HG02970 (cell line): Measurements from ENCODE around the gene CTSZ.
"Not testable (repeated sequence)": the region's sequence is repeated elsewhere in the genome, so short reads cannot be mapped to it uniquely, and the experiment has no call there.

ENCODE experiments used
- ATAC-seq: cut with Tn5 transposase; IDR thresholded peaks from one replicate; pipeline ENCODE4 v1.9.1; 2021; ENCODE audit warnings: mild to moderate bottlenecking, moderate library complexity, moderate number of reproducible peaks; ENCODE audit not compliant: unreplicated experiment, low FRiP score

Gene CTSZ

DNA sequence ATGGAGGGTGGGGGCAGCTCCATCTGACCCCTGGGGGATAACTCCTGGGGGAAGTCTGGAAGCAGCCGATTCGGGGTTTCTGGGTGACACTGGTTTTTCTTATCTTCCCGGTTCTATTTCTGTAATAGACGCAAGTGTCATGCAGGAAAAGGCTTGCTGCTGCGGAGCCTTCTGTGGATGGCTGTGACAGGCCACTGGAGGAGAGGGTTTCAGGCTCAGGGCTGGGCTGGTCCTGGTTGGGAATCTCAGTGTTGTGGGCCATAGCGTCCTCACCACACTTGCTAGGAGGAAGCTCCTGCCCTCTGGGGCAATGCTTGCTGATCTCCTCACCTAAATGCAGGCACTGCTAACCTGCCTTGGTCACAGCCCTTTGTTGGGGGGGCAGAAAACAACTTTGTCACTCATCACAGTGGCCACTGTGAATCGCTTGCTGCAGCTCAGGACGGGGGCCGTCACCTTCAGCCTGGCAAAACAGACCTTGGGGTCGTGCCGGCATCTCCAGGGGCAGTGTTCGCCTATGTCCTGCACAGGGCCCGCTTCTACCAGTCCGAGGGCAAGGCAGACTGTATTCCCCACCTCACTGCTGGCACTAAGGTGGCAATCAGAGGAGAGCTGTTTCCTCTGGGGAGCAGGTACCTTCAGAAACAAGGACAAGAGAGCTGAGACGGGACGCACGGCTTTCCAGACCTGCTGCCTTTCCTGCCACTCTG lies 7.8 kb upstream of the CTSZ start:
- no peak for ATAC-seq

DNA sequence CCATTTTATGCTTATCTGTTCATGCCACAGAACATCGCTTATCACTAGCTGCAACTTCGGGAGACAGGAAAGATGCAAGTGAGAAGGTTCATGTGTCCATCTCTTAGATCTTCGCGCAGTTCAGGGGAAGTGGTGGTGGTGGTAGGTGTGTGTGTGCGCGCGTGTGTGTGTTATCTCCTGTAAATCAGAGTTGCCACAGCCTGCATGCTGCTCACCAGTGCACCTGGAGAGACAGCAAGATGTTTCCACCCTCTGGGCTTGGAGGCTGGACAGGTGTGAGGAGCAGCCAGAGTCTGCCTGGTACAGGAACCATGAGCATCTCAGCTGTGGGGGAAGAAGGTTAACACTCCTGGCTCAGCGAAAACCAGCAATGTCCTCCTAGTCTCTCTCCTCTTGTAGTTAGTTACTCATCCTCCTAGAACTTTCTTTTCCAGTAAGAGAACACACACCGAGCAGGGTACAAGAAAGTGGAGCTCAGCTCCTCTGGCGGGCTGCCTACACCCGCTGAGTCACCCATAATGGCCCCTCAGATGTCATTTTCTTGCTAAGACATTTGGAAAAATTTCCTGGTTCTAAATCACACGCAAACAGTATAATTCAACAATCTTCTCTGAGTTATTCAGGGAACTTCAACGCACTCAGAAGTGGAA lies 7.0 kb upstream of the CTSZ start:
- no peak for ATAC-seq

DNA sequence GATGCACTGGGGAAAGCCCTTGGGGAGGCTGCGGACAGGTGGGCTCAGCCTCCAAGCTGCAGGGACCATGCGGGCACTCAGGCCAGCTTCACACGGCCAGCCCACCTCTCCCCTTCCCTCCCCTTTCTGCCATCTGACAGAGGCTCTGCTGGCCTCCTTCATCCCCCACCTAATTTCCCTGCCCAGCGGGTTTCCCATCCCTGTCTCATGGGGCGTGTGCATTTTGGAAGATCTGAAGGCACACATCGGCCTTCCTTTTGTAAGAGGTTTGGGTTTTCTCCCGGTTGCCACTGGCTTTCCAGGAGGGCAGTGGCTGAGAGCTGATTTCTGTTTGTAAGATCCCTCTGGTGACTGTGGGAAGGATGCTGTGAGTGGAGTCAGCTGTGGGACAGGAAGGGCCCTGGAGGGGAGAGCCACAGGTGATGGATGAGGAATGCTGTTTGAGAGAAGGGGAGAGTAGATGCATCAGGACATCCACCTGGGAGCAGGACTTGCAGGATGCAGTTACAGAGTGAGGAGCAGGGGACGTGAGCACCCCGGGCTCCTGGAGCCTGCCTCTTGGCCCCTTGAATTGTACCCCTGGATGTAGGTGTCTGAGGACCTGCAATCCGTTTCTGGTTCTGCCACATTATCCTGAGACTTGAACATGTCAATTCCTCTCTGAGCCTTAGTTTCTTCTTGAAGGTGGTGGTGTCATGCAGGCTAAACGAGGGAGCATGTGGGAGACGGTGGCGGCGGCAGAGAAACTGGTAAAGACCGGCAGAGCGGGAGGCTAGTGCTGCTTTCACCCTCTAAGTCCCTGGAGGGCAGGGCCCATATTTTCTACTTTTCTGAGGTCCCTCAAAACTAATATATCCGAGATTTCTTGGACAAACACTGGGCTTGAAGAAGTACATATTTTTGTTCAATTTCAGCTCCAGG lies 6.2 kb upstream of the CTSZ start:
- ATAC-seq: no peak

GRCh38 chr20:59011874-59012157 lies 4.8 kb upstream of the CTSZ start:
- ATAC-seq: not testable (repeated sequence)

DNA sequence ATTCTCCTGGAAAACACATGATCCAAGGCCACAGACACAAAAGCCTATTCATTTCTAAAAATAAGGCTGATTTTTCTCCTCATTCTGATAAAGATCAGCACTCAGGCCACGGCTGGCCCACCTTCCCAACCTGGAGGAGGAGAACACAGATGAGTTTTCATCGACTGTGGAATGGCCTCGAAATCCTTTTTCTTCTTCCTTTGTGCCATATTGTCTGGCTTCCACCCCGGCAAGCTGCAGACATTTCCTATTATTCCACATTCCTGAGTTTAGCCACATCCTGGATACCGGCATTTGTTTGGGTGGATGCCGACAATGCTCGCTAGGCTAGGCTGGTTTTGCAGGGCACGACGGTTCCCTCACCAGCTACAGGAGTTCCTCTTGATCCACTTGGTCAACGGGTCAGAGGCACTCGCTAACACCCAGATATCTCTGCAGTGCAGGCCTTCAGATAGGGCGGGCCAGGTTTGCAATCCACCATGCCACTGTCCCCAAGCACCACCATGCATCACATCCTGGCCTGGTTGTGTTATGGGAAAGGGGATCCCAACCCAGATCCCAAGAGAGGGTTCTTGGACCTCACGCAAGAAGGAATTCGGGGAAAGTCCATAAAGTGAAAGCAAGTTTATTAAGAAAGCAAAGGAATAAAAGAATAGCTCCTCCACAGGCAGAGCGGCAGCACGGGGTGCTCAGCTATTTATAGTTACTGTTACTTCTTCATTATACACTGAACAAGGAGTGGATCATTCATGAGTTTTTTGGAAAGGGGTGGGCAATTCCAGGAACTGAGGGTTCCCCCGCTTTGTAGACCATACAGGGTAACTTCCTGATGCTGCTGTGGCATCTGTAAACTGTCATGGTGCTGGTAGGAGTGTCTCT lies 4.2 kb upstream of the CTSZ start:
- ATAC-seq: no peak

GRCh38 chr20:59010321-59010994 lies 3.4 kb upstream of the CTSZ start:
- no peak for ATAC-seq

DNA sequence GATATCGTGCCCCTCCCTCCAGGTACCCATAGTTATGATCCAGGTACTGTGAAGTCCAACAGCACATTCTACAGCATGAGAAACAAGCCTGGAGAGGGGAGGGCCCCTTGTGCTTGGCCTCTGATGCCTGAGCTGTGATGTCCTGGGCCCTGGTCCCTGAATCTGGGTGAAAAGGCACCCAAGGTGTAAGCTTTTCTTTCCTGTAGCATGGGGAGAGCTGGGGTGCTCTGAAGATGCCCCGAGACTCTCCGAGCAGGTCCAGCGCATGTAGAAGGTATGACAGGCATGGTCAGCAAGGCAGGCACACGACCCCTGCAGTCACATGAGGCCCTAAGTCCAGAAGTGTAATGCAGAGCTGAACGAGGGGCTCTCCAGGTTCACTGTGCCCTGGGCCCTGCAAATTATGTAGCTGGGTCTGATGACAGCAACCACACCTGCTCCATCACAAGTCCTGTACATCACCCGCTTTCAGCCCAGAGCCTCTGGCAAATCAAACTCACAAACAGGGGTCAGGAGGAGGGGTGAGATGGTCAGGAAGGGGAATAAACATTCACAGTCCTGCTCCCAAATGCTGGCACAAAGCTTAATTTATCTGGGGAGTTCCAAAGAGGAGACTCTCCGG lies 1.8 kb upstream of the CTSZ start:
- ATAC-seq: no peak

DNA sequence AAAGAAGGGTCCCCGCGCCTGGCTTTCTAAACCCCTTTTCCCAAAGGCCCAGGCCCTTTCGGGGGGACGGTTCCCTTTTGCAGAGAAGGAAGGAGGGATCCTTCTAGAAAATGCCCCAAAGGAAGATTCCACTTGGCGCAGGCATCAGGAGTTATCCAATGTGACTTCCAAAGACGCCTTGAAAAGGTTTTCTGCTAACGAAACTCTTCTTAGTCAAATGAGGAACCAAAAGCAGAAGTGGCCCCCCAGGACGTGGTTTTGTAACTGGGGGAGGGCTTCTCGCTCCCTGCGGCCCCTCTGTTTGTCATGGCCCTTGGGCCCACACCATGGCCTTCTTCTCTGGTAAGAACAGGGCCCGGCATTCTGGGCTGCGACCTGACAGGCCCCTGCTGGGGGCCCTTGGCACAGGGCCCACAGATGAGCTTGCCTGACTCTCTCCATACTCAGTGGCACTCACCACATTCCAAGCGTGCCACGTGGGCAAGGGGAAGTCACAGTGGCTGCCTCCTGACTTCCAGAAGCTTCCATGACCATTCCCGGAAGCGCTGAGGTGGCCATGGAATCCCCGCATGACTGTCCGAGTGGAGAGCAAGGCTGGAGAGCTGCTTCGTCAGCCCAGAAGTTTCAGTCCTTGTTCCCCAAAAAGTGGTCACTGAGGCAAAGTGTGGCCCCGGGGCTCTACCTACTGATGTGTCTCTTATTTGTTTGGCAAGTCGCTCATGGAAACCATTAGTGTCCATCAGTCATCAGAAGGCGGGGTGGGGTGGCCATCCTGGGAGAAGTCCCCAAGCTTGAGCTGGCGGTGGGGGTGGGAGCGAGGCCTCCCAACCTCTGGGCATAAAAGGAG lies 834 bp upstream of the CTSZ start:
- no peak for ATAC-seq

DNA sequence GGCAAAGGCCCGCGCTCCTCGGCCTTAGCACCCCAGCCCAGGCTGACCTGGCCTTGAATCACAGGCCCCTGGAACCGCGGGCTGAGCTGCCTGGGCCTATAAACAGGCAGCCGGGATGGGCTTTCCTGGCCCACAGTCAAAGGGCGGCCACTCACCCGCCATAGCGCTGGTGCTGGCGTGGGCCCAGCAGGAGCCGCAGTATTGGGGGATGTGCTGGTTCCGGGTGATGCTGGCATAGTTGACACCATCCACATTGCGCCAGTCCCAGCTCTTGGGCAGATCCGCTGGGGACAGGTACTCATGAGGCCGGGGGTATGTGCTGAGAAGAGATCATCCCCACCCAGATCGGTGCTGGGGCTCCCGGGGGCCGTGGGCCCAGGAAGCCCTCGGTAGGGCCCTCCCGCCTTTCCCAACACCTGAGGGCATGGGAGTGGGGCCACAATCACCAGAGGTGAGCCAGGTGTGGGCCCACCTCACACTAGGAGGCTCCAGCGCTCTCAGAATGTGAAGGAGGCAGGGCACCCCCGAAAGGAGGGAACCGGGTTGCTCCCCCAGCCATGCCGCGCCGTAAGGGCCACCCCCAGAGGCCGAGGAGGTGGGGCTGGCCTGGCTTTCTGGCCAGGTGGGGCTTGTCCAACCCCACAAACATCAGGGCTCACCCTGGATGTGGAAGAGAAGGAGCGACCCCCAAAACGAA lies 739 bp downstream of the CTSZ start:
- no peak for ATAC-seq

DNA sequence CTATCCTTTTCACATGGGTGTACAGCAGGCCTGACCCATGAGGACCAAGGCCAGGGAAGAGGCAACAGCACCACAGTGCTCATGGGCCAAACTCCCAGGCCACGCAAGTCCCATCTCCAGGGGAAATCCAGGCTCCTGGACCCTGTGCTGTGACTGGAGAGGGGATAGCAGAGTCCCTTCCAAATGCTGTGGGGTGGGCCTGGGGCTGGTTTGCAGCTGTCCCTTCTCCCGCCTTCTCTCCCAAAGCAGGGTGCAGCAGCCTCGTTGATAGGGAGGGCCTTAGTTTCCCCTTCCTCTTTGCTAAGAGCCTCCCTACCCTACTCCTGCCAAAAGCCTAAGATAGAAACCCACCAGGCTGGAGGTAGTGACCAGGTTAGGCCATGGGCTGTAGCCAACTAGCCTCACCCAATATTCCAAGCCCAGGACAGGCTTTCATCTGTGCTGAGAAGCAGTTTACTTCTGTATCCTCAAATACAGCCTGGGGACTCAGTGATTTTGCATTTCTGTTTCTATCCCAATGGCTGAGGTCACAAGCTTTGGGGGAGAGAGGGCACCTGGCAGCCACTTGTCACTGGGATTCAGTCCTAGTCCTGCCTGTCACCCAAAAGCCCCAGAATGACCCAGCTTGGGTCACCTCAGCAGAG lies 1.4 kb downstream of the CTSZ start:
- no peak for ATAC-seq

GRCh38 chr20:59004763-59005522 lies 2.1 kb downstream of the CTSZ start:
- peak; percentile 61 for ATAC-seq

DNA sequence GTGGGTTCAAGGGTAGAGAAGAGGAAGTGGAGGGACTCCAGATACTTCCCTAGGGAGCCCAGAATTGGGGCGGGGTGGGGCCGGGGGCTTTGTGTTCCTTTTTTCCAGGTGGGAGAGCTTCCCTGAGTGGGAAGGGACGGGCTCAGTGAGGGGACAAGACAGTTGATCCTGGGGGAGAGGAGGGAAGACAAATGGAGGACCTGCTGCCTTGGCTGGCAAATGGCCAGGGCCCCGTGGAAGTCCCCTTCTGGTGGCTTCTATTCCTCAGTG lies 2.6 kb downstream of the CTSZ start:
- ATAC-seq: no peak

- ATAC-seq: no peak
These were observed 3.1 kb downstream of the CTSZ start for GRCh38 chr20:59003836-59004492.

DNA sequence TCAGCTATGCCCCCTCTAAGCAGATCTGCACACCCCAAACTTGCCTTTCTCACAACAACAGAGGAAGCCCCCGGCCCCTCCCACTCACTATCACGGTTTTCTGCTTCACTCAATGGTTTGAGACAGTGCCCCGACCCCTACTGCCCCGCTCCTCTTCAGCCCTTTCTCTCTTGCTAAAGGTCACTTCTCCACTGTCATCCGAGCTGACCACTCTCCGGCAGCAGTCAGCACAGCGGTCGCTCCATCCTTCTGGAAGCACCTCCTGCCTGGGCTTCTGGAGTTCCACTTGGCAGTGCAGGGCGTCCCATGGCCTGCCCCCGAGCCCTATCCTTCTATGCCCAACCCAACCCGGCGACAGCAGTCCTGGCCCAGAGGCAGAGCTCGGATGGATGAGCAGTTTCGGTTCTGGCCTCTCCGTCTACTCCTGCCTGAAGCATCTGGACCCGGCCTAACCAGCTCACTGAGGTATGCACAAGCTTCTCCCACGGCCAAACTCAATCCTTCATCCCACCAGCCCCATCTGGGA lies 4.1 kb downstream of the CTSZ start:
- no peak for ATAC-seq

DNA sequence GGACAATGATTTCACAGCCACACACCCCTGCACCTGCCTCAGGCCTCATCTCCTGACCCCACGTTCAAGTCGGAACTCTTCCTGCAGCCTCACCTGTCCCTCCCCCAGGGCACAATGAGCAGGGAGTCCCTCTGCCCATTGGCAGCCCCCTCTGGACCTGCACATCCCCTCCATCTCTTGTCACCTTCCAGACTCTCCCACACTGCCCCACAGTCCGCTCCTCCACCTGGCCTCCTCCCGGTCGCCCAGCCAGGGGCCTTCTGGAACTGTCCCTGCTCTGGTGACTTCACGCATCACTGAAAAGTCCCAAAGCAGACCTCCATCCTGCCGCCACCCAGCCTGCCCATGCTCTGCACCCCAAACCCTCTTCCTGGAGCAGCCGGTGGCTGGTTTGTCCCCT lies 4.7 kb downstream of the CTSZ start:
- no peak for ATAC-seq

- ATAC-seq: no peak
These were observed 5.4 kb downstream of the CTSZ start for GRCh38 chr20:59001449-59002171.
